ENCODE data around the gene IL21R.

The IL21R gene

DNA sequence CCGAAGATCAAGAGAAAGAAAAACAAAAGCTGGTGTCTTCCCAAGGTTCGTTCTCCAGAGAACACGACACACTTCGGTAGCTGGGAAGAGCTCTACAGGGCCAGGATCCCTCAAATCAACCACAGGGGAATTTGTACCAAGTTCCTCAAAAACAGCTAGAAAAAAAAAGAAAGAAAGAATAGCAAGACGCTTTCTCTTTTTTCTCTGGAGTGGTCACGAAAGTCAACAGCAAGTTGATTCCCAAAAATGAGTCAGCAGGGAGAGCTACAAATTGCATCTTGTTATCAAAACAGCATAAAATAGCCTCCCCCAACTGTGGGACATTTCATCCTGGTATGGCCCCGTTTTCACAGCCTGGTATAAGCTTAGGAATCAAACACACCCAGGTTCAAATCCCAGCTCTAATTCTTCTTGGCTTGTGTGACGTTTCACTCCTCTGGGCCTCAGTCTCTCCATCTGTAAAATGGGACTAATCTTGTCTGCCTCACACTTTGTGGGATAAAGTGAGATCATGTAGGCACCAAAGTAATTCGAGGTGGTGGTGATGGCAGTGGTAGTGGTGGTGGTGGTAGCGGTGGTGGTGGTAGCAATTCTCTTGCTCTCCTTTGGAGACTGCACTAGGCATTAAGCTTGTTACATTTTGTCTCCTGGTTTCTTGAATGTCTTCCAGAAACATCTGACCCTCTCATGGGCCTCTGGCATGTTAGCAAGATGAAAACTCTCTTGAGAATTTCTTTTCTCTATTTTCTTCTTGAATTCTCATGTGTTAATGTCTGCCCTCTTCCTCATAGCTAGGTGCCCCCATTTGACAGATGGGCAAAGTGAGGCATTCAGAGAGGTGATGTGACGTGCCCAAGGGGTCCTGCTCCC, 988 bp upstream of the IL21R start:
- no peak for TF ChIP-seq CTCF (IDR thresholded peaks at IDR 0.05; ENCODE audit: low read depth, low read length)
- no peak overlapping the region for H3K4me3 ChIP-seq (replicated peaks in 1 of 2; ENCODE audit: low read depth in 2 of 2, low read length in 2 of 2)
- DNase-seq (ENCODE audit: low read depth in 2 of 2), result peak; percentile 32 to 59

DNA sequence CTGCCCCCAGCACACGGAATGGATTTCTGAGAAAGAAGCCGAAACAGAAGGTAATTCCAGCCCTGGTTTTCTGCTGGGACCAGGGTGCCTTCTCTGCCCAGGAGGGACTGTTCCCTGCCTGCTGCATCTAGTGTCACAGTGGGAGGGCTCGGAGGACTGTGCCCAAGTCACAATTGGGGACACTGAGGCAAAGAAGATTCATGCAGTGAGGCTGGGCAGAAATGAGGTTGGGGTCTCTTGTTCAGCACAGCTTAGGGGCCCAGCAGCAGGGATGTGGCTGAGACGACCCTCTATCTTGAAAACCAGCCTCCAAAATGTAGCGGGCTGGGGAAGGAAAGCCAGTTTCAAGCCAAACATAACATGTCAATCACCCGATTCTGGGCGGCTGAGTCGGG, 592 bp downstream of the IL21R start:
- no peak overlapping the region for H3K4me3 ChIP-seq (replicated peaks in 1 of 2; ENCODE audit: low read depth in 2 of 2, low read length in 2 of 2)
- no peak for DNase-seq (ENCODE audit: low read depth in 2 of 2)
- no peak for TF ChIP-seq CTCF (IDR thresholded peaks at IDR 0.05; ENCODE audit: low read depth, low read length)

- TF ChIP-seq CTCF (IDR thresholded peaks at IDR 0.05; ENCODE audit: low read depth, low read length), result no peak
- no peak overlapping the region for H3K4me3 ChIP-seq (replicated peaks in 1 of 2; ENCODE audit: low read depth in 2 of 2, low read length in 2 of 2)
- DNase-seq (ENCODE audit: low read depth in 2 of 2), result no peak
Measured at GRCh38 chr16:27402964-27403600, 1.1 kb downstream of the IL21R start.

DNA sequence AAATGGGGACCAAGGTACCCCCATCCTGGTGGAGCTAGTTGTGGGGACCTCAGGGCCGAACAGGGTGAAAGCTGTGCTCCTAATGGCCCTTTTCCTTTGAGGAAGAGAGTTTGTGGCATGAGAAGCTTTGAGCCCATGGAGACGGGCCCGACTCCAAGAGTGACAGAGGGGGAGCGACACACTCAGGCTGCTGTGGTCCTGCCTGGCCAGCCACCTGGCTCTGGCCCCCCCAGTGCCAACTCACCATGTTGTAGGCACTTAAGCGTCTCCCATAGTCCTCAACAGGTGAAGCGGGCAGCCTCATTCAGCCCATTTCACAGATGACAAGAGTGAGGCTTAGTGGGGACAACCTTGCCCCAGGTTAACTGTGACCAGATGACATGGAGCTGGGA, 1.6 kb downstream of the IL21R start:
- DNase-seq (ENCODE audit: low read depth in 2 of 2), result no peak
- no peak for TF ChIP-seq CTCF (IDR thresholded peaks at IDR 0.05; ENCODE audit: low read depth, low read length)
- H3K4me3 ChIP-seq (replicated peaks in 1 of 2; ENCODE audit: low read depth in 2 of 2, low read length in 2 of 2), result no peak overlapping the region

DNA sequence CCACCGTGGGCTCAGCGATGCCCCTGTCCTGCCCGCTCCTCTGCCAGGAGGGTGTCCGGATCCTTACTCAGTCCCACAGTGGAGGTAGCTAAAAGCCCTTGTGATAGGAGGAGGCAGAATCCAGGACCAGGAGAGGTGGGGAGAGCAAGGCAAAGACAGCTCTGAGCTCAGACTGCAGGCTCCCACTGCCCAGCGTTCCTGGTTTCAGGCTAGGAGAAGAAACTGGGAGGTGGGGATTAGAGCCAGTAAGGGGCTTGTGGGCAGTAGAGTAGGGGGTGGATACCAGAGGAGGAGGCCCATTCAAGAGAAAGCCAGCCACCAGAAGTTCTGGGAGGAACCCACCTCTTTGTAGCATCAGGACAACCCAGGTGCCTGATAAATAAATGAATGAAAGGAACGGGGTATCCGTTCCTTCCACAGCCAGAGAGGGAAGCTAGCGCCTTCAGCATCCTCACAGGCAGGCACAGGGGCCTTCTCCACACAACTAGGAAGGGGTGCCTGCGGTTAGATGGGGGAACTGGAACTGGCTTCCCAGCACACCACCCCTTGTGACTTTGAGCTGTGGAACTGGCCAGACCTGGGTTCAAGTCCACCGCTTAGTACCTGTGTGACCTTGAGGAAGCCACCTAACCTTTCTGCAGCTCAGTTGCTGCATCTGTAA, 2.3 kb downstream of the IL21R start:
- no peak overlapping the region for H3K4me3 ChIP-seq (replicated peaks in 1 of 2; ENCODE audit: low read depth in 2 of 2, low read length in 2 of 2)
- DNase-seq (ENCODE audit: low read depth in 2 of 2), result no peak
- no peak for TF ChIP-seq CTCF (IDR thresholded peaks at IDR 0.05; ENCODE audit: low read depth, low read length)

GRCh38 chr16:27405546-27406451, 3.8 kb downstream of the IL21R start:
- no peak for TF ChIP-seq CTCF (IDR thresholded peaks at IDR 0.05; ENCODE audit: low read depth, low read length)
- DNase-seq (ENCODE audit: low read depth in 2 of 2), result peak in 1 of 2 donors; percentile 51
- H3K4me3 ChIP-seq (replicated peaks in 1 of 2; ENCODE audit: low read depth in 2 of 2, low read length in 2 of 2), result no peak overlapping the region

Data from cardiac fibroblast (primary cell).